Fibroblast of lung (primary cell): ENCODE results near the gene TOR4A. TPM values are rescaled to one million over a fixed set of nuclear protein-coding genes. Genes with fewer than 3 reads are reported as not detected.

Experiments used
- DNase-seq, 2 donors: peaks; one replicate each; pipeline versions ENCODE4 v3.0.0 to v3.0.0-alpha.2; 2010; ENCODE audit warnings: low read depth in 2 of 2
- H2AFZ ChIP-seq: 2 replicates; pipeline ENCODE4 v1.5.1; 2012; ENCODE audit warnings: low read length, control low read depth, inconsistent platforms
- H3K27ac ChIP-seq: 2 replicates; pipeline ENCODE4 v1.5.1; 2011; ENCODE audit warnings: low read length, control low read depth; ENCODE audit not compliant: insufficient read depth
- H3K27me3 ChIP-seq: 2 replicates; pipeline ENCODE4 v1.5.1; 2011; ENCODE audit warnings: mild to moderate bottlenecking, low read length; ENCODE audit not compliant: control insufficient read depth, insufficient read depth
- H3K36me3 ChIP-seq: 2 replicates; pipeline ENCODE4 v1.5.1; 2011; ENCODE audit warnings: low read length; ENCODE audit not compliant: control insufficient read depth, insufficient read depth
- H3K4me1 ChIP-seq: 2 replicates; pipeline ENCODE4 v1.5.1; 2011; ENCODE audit warnings: low read length; ENCODE audit not compliant: control insufficient read depth, insufficient read depth; ENCODE audit errors: extremely low read depth
- H3K4me2 ChIP-seq: 2 replicates; pipeline ENCODE4 v1.5.1; 2011; ENCODE audit warnings: low read length, control low read depth; ENCODE audit not compliant: insufficient read depth; ENCODE audit errors: extremely low read depth
- H3K4me3 ChIP-seq, 4 experiments: fragments of 200-600 bp in 1 of 4; sonication (generic) in 1 of 4; replicated peaks in 1 of 4; 2 replicates each; pipeline ENCODE4 v1.5.1; 2011 to 2016; ENCODE audit warnings: low read length in 4 of 4, low read depth in 3 of 4, mild to moderate bottlenecking in 3 of 4, control low read depth in 2 of 4, inconsistent platforms in 1 of 4, mixed read lengths in 1 of 4; ENCODE audit not compliant: insufficient read depth in 1 of 4; ENCODE audit errors: control extremely low read depth in 1 of 4
- H3K79me2 ChIP-seq: 2 replicates; pipeline ENCODE4 v1.5.1; 2012; ENCODE audit warnings: mild to moderate bottlenecking, low read length, inconsistent platforms; ENCODE audit not compliant: control insufficient read depth, insufficient read depth
- H3K9ac ChIP-seq: 2 replicates; pipeline ENCODE4 v1.5.1; 2011; ENCODE audit warnings: mild to moderate bottlenecking, low read length, control low read depth; ENCODE audit not compliant: insufficient read depth
- H3K9me3 ChIP-seq: 2 replicates; pipeline ENCODE4 v1.5.1; 2012; ENCODE audit warnings: low read depth, low read length; ENCODE audit not compliant: control insufficient read depth, insufficient read depth
- H4K20me1 ChIP-seq: 2 replicates; pipeline ENCODE4 v1.5.1; 2011; ENCODE audit warnings: low read length; ENCODE audit not compliant: control insufficient read depth, insufficient read depth; ENCODE audit errors: extremely low read depth
- EZH2 ChIP-seq: IDR thresholded peaks from 2 replicates; pipeline ENCODE4 v1.5.1; 2012; ENCODE audit warnings: low read length, control low read depth, mild to moderate bottlenecking; ENCODE audit errors: missing control alignments
- polyA plus RNA-seq, 2 donors: library from polyadenylated mRNA; depleted of rRNA in 1 of 2; stranded (reverse) in 1 of 2; unstranded in 1 of 2; fragments of >200 nt; gene quantifications; 2 replicates each; pipeline ENCODE4 v1.2.1, GENCODE V29; 2011 to 2012; ENCODE audit warnings: missing spikeins in 1 of 2
- total RNA-seq: library from RNA; depleted of rRNA; stranded (reverse); fragments of >200 nt; gene quantifications from 2 replicates; pipeline ENCODE4 v1.2.1, GENCODE V29; 2014
- TF ChIP-seq, protein P1 (sequence below), 2 donors: IDR thresholded peaks in 1 of 2; conservative IDR thresholded peaks in 1 of 2; 1 replicate in 1 of 2; 2 replicates in 1 of 2; pipeline ENCODE4 v1.5.1; 2011 to 2012; ENCODE audit warnings: low read length in 2 of 2, control low read depth in 1 of 2, inconsistent platforms in 1 of 2, low read depth in 1 of 2, mild to moderate bottlenecking in 1 of 2

Gene TOR4A
- total and polyA plus RNA-seq, 2 donors (not counting 1 experiment from before 2014, with no cell fraction given) = 3.3 to 22.1 TPM

DNA sequence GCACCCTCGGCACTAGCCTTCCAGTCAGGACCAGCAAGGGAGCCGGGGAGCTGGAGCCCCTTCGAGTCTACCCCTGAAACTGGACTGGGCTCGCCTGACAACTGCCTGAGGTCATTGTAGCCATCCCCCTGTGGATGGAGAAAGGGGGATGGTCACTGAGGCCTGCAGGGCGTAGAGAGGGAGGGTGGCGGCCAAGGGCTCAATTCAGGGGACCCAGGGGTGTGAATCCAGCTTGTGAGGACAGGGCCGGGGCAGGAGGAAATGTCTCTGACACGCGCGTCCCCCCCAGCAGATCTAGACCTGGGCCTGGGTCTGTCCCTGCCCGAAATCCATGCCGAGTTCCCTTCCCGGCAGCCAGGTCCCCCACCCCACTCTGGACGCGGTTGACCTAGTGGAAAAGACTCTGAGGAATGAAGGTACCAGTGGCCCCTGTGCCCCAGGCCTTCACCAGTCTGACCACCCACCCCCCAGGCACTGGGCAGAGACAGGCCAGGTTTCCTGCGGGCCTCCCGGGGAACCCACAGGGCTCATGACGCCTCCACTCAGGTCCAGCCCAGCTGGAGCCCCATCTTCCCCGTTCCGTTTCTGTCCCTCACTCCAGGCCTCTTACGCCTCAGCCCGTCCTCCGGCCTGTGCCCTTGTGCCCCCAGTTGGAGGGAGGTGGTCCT lies 46.0 kb upstream of the TOR4A start:
- no peaks in the 10 kb centered on the region for H3K79me2 ChIP-seq
- H3K9me3 ChIP-seq = no peaks in the 10 kb centered on the region
- H4K20me1 ChIP-seq = no peaks in the 10 kb centered on the region
- DNase-seq = no peak
- H3K4me1 ChIP-seq = no peaks in the 10 kb centered on the region
- TF ChIP-seq, protein P1, sequence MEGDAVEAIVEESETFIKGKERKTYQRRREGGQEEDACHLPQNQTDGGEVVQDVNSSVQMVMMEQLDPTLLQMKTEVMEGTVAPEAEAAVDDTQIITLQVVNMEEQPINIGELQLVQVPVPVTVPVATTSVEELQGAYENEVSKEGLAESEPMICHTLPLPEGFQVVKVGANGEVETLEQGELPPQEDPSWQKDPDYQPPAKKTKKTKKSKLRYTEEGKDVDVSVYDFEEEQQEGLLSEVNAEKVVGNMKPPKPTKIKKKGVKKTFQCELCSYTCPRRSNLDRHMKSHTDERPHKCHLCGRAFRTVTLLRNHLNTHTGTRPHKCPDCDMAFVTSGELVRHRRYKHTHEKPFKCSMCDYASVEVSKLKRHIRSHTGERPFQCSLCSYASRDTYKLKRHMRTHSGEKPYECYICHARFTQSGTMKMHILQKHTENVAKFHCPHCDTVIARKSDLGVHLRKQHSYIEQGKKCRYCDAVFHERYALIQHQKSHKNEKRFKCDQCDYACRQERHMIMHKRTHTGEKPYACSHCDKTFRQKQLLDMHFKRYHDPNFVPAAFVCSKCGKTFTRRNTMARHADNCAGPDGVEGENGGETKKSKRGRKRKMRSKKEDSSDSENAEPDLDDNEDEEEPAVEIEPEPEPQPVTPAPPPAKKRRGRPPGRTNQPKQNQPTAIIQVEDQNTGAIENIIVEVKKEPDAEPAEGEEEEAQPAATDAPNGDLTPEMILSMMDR (conservative IDR thresholded peaks at IDR 0.05 in 1 of 2, IDR thresholded peaks at IDR 0.05 in 1 of 2; ENCODE audit: low read depth in 1 of 2, low read length in 2 of 2) = no peak
- TF ChIP-seq EZH2 = no peak
- H3K36me3 ChIP-seq = no peaks in the 10 kb centered on the region
- H3K27ac ChIP-seq = no peak overlapping the region
- H3K4me2 ChIP-seq = no peak overlapping the region
- H3K9ac ChIP-seq = no peak overlapping the region
- H3K27me3 ChIP-seq = no peaks in the 10 kb centered on the region
- no peak overlapping the region for H2AFZ ChIP-seq
- H3K4me3 ChIP-seq = no peak overlapping the region

DNA sequence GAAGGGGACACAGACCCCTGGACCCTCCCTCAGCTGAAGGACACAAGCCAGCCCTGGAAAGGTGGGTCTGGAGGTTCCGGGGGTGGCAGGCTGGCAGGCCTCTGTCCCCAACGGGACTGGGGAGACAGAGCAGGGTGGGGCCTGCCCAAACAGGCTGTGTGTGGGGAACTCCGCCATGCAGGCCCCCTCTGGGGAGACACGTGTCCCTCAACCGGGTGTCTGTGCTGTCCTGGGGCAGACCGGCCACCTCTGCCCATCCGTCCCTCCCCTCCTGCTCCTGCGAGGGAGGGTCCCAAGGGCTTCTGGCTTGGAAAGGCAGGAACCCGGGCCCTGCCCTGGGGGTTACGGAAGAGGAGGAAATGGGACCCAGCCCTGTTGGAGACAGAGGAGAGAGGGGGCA lies 45.4 kb upstream of the TOR4A start:
- Histone ChIP-seq H2AFZ (no peak overlapping the region), H4K20me1 (no peaks in the 10 kb centered on the region), H3K79me2 (no peaks in the 10 kb centered on the region), H3K4me3 (no peak overlapping the region), H3K4me2 (no peak overlapping the region), H3K36me3 (no peaks in the 10 kb centered on the region), H3K27ac (no peak overlapping the region), H3K4me1 (no peaks in the 10 kb centered on the region), H3K9ac (no peak overlapping the region), H3K27me3 (no peaks in the 10 kb centered on the region), H3K9me3 (no peaks in the 10 kb centered on the region)
- no peak for DNase-seq
- TF ChIP-seq EZH2 = no peak
- TF ChIP-seq, protein P1 (conservative IDR thresholded peaks at IDR 0.05 in 1 of 2, IDR thresholded peaks at IDR 0.05 in 1 of 2; ENCODE audit: low read depth in 1 of 2, low read length in 2 of 2) = no peak

DNA sequence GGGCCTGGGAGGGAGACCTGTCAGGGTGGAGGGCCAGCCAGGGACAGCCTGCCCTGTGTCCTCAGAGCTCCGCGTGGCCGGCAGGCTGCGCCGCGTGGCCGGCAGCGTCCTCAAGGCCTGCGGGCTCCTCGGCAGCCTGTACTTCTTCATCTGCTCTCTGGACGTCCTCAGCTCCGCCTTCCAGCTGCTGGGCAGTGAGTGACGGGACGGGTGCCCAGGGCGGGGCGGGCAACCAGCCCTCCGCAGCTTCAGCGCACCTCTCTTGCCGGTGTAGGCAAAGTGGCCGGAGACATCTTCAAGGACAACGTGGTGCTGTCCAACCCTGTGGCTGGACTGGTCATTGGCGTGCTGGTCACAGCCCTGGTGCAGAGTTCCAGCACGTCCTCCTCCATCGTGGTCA lies 45.0 kb upstream of the TOR4A start:
- Histone ChIP-seq H2AFZ (no peak overlapping the region), H3K36me3 (no peaks in the 10 kb centered on the region)
- no peak for DNase-seq

More for the DNA sequence above, 45.0 kb upstream of the TOR4A start:
- H3K4me2 ChIP-seq = no peak overlapping the region
- no peak overlapping the region for H3K4me3 ChIP-seq
- H3K27me3 ChIP-seq = no peaks in the 10 kb centered on the region
- no peak for TF ChIP-seq EZH2
- H3K27ac ChIP-seq = no peak overlapping the region
- no peak overlapping the region for H3K9ac ChIP-seq
- H4K20me1 ChIP-seq = no peaks in the 10 kb centered on the region
- H3K79me2 ChIP-seq = no peaks in the 10 kb centered on the region
- H3K9me3 ChIP-seq = no peaks in the 10 kb centered on the region
- no peaks in the 10 kb centered on the region for H3K4me1 ChIP-seq
